Measurements from ENCODE around the gene CCDC86.
A peak's percentile ranks its signal among the peaks of the same experiment; 100 is the strongest.

Gene CCDC86

DNA sequence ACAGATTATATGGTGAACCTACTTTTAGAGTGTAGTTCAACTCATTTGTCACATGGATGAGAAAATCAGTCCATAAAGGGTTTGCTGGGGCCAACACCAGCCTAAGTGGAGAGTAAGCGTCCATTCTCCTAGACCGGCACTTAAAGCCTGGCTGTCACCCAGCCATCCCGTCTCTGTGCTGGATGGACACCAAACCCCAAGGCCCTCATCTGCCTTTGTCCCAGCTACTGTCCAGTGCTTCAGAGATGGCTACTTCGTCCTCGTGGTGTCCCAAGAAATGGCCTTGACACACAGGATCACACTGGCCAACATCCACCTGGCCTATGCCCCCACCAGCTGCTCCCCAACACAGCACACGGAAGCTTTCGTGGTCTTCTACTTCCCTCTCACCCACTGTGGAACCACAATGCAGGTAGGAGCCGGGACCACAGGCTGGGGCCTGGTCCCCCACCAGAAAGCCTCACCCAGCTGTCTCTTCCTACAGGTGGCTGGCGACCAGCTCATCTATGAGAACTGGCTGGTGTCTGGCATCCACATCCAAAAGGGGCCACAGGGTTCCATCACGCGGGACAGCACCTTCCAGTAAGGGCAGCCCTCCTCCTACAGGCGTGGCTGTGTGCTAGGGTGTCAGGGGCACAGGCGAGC lies 28.9 kb downstream of the CCDC86 start:
- no peak for DNase-seq

DNA sequence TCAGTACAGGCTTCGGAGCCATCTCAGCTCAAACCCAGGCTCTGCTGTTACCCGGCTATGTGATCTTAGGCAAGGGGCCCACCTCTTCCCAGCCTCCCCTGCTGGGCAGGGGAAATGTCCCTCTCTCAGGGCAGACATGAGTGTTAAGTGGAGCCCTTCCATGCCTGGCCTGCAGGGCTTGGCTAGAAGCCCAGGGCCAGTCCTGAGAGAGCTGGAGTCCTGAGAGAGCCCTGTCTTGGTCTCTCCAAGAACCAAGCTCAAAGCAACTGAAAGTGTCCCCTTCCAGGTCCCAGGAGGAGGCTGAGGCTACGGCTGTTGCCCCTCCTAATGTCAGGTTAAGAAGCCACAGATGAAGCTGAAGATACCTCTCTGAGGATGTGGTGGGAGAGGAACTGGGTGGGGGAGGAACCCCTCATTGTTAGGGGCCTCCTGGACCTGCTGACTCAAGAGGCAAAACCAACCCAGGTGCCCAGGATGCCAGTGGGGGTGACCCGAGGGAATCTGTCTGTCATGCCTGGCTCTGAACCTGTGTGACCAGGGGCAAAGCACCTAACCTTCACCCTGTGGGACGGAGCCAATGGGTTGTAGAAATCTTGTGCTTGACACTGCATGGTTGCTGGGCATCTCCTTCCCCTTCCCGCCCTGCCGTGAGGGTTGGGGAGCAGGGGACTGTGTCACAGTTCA lies 29.6 kb downstream of the CCDC86 start:
- DNase-seq = no peak

DNA sequence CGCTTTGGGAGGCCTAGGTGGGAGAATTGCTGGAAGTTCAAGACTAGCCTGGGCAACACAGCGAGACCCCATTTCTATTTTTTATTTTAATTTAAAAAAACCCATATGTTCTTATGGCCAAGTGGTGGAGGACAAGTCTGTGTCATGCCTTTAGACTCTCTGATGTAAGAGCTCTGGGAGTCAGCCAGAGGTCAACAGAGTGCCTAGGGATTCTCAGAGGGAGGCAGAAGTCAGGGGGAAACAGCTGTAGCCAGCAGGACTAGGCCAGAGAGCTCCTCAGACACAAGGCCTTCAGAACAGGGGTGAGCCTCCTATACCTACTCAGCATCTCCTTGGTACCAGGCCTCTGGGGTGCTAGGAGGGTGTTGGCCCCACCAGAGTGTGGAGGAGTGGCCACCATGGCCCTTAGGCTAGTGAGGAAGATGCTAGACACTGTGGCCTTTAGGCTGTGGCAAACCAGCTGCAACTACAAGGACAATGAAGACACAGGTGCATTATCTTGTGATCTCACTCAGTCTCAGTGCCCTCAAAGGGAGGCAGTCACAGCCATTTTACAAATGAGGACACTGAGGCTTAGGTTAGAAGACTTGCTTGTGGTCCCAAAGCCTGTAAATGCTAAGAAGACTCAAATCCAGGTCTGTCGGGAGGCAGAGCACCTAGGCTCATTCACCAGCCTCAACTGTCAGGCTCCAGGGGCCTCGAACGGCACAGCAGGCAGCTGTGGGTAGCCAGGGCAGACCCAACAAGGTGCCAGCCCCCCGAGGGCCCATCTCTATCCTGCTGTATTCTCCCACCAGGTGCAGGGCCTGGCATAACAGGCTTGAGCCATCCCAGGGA lies 30.4 kb downstream of the CCDC86 start:
- no peak for DNase-seq

DNA sequence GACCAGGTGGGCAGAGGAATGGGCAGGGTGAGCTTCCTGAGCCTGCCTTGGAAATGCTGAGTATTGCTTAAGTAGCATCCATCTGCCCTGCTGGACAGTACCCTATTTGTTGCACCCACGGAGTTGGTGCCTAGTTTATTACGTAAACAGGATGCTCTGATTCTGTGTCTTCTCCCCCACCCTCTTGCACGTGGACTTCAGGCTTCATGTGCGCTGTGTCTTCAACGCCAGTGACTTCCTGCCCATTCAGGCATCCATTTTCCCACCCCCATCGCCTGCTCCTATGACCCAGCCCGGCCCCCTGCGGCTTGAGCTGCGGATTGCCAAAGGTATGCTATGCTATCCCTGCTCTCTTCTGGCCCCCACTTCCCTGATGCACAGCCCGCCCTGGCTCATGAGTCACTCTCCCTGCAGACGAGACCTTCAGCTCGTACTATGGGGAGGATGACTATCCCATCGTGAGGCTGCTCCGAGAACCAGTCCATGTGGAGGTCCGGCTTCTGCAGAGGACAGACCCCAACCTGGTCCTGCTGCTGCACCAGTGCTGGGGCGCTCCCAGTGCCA lies 31.1 kb downstream of the CCDC86 start:
- DNase-seq = no peak

DNA sequence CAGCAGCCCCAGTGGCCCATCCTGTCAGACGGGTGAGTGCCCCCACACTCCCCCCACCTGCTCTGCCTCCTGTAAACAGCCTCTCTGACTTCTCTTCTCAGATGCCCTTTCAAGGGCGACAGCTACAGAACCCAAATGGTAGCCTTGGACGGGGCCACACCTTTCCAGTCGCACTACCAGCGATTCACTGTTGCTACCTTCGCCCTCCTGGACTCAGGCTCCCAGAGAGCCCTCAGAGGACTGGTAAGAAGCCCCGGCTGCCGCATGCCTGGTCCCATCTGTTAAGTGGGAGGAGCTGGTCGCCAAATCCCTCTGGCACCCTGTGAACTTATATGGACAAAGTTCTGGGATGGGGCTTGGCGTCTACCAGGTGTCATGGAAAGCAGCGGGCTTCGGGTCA lies 31.6 kb downstream of the CCDC86 start:
- DNase-seq = no peak

DNA sequence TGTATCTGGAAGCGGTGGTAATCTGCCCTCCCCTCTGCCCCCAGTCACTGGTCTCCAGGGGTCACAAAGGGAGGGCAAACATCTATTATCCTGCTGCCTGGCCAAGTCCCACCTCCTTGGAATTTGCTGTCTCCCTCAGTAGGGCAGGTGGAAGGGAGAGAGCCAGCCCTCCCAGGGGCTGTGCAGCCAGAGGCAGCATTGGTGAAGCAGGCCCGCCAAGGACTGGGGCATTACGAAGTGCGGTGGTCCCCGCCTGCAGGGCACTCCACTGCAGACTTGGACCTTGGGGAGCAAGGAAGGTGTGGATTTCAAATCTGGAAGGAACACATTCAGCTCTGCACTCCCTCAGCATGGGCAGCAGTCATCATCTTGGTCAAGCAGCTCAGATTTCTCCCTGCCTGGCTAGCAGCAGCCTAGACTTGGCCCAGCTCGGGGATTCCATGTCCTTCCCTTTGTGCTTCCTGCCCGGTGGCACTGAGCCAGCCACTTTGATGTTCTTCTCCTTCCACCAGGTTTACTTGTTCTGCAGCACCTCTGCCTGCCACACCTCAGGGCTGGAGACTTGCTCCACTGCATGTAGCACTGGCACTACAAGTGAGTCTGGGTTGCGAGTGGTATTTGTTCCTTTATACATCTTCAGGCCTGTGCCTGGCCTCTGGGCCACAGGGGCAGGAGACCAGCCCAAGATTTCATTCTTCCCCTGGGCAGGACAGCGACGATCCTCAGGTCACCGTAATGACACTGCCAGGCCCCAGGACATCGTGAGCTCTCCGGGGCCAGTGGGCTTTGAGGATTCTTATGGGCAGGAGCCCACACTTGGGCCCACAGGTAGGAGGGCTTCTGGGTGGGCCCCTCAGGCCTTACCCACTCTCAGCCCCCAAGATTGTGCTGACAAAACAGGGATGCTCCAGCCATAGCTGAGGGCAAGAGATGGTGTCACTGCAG lies 32.8 kb downstream of the CCDC86 start:
- no peak for DNase-seq

DNA sequence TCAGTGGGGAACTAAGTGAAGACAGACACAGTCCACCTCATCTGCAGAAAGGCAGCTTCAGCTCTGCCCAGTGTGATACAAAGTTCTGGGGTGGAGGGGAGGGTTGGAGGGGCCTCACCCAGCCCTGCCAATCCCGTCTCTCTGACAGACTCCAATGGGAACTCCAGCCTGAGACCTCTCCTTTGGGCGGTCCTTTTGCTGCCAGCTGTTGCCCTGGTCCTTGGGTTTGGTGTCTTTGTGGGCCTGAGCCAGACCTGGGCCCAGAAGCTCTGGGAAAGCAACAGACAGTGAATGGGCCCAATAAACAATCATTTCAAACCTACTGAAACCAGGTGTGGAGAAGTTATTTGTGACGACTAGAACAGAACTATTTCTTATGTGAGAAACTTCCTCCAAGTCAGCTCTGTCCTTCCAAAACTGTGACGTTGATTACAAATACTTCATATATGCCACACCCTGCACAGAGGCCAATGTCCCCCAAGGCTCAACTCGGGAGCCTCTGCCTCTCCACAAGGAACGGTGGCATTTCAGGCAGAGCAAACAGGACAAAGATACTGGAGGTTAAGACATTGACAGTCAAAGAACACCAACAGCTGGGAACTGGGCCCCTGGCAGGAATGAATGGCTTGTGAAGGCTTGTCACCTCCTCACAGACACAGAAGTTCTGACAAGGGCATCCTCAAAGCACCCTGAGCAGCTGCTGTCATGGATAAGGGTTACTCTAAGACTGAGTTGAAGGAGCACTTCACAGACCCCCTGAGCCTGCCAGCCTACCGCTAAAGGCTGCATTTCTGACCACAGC lies 33.7 kb downstream of the CCDC86 start:
- no peak for DNase-seq

DNA sequence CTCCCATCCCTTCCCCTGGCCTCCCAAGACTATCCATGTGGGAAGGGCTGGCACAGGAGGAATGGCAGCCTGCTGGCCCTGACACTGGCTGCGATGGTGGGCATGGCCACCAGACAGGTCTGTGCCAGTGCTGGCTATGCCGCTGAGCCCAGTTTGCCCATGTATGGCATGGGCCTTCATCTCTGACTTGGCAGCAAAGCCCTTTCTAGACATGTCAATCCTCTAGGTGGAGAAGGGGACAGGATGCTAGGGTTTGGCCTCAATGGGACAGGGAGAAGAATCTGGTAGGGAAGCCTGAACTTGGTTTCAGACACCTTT lies 34.2 kb downstream of the CCDC86 start:
- no peak for DNase-seq

DNA sequence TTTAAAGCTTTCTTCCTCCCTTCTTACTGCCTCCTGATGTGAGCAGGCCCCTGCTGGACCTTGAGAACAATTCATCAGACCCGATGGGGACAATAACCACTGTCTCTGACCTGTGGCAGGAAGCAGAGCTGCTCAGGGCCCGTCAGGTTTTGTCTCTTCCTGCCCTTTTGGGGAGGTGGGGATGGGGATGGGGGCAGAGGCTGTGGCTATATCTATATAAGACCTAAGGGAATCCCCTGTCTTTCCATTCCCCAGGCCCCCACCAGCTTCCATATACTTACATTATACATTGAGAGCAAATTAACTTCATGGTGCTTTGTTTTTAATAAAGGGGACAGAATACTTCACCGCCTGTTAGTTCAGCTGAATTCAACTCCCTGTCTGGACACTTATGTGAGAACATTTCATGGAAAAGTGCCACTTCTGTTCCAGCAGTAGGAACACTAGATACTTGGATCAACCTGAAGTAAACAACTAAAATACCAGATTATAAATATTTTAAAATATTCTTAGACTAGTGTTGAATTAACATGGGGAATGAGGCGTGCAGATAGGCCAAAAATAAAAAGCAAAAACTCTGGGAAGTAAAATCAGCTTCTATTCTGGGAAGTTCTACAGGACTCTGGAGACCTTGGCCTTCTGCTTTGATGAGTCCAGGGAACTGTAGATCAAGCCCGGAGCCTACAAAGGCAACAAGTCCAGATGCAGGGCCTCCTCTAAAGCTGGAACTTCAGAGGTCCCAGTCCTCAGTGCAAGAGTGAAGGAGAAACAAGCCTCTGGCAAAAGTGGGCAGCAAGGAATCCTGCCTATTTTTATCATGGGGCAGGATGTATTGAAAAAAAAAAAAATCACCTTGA lies 36.6 kb downstream of the CCDC86 start:
- DNase-seq = no peak

DNA sequence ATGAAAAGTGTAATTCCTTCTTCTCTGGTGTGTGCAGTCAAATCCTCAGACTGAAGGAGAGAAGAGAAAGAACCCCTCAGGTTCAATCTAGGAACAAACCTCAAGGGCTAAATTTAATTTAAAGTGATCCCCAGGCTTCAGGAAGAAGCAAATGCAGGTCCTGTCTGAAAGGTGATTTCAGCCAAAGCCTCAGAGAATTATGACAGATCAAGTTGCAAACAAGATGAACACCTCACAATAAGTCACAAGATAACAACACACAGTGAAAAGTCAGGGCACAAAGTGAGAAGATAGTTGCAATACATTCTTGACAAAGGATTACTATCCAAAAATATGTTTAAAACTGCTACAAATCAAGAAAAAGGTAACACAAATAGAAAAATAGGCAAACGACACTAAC lies 37.2 kb downstream of the CCDC86 start:
- DNase-seq = no peak

DNA sequence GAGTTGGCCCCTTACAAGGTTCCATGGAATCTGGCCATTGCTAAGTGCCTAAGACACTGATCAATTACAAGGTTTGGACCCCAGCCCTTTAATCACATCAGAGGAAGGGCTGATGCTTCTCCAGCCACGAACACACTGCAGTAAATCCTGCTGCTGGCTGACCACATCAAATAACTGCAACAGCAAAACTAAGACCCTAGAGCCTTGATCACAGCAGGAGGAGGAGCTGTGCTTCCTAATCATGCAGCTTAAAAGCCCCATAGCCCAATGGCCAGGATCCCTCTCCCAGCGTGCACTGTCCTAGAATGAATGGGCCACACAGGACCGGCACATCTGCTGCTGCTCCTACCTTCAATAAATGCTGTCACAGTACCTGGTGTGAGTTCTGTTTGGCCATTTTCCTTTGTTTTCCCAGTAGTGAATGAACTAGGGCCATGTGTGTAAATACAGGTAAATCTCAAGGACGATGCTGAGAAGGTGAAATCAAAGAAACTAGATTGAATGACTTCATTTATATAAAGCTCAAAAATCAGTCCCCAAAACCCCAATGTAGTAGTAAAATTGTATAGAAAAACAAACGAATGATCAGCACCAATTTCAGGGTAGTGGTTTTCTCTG lies 38.2 kb downstream of the CCDC86 start:
- no peak for DNase-seq

DNA sequence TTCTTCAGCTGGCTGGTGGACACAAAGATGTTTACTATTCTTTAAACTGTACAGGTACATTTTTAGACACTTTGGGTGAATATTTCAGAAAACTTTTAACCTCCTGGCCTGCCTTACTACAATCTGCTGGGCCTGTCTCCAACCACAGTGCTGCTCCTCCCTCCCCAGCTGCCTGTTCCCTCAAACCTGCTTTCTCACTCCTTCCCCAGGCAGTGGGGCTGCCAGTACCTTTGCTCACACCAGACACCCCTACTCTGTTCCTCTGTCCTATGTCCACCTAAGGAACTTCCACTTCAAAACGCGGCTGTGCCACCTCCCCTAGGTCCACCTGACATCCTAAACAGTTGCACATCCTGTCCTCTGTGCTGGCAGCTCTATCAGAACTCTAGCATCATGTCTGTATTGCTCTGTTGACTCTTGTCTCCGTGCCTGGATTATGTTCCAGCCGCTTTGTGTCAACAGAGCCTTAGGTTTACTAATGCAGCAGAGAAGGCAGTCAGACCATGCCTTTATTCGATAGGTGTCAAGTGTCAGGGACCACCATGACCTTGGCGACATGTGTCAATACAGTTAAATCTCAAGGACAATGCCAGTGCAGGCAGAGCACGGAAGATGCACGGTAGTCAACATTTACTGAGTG lies 38.9 kb downstream of the CCDC86 start:
- DNase-seq = no peak

DNA sequence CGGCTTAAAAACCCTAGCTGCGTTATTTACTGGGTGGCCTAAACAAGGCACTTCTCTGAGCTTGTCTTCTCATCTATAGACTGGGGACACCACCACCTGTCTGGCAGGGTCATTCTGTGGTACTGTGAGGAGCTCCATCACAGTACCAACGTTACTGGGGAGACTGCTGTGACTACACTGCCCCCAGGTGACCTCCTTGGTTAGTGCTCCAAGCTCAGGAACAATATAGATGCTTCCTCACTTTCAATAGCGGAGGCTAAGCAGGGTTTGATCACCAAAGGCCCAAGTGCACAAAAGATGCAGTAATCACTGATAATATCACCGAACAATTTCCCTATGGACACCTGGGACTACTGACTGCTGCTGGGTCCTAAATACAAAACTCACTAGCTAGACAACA lies 45.6 kb downstream of the CCDC86 start:
- DNase-seq = peak; percentile 51

DNA sequence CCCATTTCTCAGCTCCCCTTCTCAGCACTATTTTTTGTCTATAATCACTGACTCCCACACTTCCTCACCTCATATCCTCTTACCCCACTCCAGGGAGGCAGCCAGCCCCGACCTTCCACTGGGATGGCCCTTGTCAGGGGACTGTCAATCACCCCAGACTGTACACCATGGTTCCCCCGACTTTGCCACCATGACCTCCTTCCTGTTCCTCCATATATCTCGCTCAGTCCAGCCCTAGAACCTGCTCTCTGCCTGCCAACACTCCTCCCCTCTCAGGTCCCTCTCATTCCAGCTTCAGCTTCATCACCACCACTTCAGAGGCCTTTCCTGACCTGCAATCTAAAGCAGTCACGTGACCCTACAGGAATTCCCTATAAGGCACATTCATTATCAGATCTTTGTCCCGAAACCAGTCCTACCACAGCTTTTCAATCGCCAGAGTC lies 48.0 kb downstream of the CCDC86 start:
- no peak for DNase-seq

DNA sequence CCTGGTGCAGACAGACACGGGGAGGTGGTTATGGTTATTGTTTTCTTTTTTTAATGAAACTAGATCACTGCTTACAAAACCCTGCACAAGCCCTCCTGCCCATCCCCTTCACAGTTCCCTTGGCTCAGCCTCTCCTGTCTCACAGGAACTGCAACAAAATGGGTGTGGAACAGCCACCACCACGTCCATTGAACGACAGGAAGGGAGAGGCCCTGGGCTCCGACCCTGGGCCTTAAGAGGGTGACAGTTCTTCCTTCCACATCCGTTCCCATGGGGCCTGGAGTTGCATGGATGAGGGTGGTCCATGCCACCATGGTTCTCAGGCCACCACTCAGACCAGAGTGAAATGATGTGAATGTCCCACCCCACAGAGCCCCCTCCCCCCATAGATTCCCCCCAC lies 48.8 kb downstream of the CCDC86 start:
- DNase-seq = no peak

DNA sequence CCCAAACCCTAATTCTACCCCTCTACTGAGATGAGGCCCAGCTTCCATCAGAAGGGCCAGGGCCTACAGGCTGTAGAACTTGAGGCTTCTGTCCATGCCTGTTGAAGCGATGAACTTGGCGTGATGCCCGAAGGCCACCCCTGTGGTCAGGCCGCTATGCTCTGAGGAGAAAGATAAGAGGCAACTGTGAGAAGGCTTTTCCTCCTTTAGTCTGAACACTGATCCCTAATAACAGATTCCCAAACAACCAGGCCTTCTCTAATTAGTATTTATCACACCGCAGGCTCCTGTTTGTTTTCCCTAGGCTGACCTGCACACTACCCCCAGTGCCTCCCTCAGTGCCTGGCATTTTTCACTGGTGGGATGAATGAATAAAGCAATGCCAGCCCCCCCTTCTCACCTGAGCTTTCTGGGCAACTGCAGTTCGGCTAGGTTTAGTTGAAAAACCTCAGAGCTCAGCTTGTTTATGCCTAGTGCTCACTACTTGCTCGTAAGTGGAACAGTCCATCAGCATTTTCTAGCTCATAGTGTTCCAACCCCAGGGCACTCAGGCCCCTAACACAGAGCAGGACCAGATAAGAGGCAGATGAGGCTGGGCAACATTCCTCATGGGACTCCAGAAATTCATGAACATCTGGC lies 49.3 kb downstream of the CCDC86 start:
- DNase-seq = no peak

DNA sequence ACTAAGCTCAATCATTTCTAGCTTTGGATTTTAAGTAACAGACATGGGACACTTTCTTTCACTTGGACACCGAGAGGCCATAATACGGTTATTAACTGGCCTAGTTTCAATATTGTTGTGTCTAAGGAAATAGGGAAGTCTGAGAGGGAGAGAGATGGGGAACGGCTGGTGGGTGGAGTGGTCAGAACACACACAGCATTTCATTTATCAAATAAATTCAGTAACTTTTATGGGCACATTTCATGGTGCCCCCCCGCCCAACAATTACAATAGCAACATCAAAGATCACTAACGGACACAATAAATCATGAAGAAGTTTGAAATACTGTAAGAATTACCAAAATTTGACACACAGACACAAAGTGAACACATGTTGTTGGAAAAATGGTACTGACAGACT lies 53.8 kb downstream of the CCDC86 start:
- no peak for DNase-seq

DNA sequence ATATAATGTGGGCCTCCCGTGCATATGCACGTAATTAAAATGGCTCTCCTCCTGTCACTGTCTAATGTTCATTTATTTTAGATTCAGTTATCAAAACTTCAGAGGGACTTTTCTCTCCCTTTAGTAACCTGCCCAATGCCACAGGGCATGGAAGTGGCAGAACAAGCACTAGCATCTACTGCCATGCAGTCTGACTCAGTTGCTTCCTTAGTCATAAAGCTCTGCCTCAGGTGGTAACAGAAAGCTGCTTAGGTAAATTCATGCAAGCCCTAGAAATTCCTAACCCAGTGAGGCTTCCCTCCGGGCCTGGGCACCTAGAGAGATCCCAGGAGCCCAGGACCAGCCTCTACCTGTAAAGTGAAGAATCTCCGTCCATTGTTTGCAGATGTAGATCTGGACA lies 55.6 kb downstream of the CCDC86 start:
- DNase-seq = no peak

All from activated CD4-positive, alpha-beta T cell treated with anti-CD3 and anti-CD28 coated beads for 48 hours (primary cell).